ENCODE results near the gene MVD. TPM values are rescaled to one million over a fixed set of nuclear protein-coding genes. Genes with fewer than 3 reads are reported as not detected.
A peak's percentile ranks its signal among the peaks of the same experiment; 100 is the strongest.

The MVD gene
- total RNA-seq, 1 donor from 2014 or later: 23.9 TPM

DNA sequence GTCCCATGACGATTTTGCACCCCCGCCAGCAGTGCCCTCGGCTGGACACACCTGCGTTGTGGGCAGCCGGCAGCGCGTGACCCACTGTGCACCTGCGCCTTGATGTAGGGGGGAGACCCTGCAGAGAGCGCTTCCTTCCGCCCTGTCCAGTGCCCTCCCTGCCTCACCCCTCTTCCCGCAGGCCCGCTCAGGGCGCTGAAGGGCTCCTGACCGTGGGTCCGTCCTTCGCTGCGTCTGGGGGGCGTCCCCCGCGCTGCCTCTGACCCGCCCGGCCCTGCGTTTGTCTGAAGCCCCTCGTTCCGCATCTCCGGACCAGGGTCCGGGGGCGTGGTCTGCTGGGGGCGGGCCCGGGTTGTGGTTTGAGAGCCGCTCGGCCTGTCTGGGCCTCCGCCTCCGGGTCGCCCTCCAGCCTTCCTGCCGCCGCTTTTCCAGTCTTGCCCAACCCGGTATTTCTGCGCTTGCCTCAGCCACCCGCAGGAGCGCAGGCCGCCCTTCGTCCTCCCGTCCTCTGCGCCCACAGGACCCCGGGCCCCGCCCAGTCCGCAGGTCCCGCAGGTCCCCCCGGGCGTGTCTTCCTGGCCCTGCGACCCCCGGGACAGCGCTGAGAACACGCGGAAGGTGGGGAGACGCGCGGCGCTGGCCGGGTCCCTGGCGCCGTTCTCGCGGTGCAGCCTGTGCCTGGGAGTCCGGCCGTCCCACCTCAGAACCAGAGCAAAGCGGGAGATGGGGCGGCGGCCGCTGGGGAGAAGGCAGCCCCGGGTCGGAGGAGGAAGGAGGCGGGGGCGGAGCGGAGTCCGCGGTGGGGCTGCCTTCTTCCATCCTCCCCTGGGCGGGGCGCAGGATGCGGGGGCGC is 28.5 kb downstream of the MVD start:
- DNase-seq (peak; percentile 65), ATAC-seq (peak; percentile 61)
- intact Hi-C loops (cut with micrococcal nuclease): no loop called here

- no peak for DNase-seq
- intact Hi-C loops (cut with micrococcal nuclease): no loop called here
- peak; percentile 15 for ATAC-seq
Measured at GRCh38 chr16:88633684-88634140, 29.2 kb downstream of the MVD start.

DNA sequence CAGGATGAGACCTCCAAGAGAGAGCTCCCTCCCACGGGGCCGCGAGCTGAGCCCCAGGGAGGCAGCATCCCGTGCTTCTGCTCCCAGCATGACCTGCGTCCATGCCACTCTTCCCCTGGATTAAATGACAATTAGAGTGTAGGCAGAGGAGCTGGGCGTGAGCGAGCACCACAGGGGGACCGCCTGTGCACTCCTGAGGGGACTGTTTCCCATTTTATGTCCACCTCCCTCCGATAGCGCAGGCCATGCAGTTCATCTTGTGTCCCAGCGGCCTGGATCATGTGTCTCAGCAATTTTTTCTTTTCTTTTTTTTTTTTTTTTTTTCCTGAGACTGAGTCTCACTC is 30.3 kb downstream of the MVD start:
- ATAC-seq (no peak), DNase-seq (no peak)
- intact Hi-C loops (cut with micrococcal nuclease): no loop called here

DNA sequence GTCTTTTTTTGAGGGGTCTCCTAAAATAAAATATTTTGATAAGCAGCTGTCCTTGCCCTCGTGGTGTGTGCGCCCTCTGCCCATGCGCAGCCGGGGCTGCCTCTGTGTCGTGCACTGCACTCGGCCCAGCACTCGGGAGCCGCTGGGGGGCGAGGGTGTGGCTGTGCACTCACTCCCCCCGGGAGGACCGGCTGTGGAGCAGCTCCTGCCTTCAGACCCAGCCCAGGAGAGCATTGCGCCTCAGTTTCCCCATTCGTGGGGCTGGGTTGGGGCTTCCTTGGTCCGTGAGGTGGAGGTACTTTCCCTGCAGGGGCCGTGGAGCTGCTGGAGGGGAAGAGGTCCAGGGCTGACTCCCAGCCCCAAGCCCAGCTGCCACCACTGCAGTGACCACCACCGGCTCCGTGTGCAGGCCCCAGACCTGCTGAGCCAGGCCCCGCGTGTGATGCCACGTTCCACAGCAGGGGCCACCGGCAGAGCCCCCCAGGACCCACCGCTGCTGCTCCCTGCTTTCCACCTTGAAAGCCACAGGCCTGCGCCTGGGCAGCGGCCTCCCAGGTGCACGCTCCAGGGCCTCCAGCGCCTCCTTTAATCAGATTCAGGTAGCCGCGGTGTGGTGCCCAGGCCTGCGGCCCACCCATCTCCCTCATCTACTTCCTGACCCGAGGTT is 30.8 kb downstream of the MVD start:
- intact Hi-C loops (cut with micrococcal nuclease): no loop called here
- ATAC-seq (no peak), DNase-seq (no peak)

- ATAC-seq (no peak), DNase-seq (no peak)
- intact Hi-C loops (cut with micrococcal nuclease): no loop called here
Measured at GRCh38 chr16:88631384-88631783, 31.5 kb downstream of the MVD start.

GRCh38 chr16:88630941-88631340 is 31.9 kb downstream of the MVD start:
- DNase-seq (no peak), ATAC-seq (no peak)
- intact Hi-C loops (cut with micrococcal nuclease): no loop called here

DNA sequence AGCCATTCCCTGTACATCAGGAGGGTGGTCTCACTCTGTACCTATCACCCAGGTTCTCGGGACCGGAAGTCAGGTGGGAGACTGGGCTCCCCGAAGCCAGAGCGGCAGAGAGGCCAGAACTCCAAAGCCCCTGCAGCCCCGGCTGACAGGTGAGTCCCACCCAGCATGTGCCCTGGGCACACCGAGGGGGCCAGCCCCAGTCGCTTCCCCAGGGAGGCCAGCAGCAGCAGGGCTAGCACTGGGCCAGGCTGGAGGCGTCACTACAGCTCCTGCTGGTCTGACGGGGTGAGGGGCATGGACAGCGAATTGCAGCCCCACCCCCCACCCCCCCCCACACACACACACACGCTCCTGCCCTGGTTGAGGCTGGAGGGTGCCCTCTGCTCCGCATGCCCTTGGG is 32.5 kb downstream of the MVD start:
- ATAC-seq (no peak), DNase-seq (no peak)
- intact Hi-C loops (cut with micrococcal nuclease): no loop called here

- intact Hi-C loops (cut with micrococcal nuclease): no loop called here
- DNase-seq: no peak
- no peak for ATAC-seq
Measured at GRCh38 chr16:88629835-88630234, 33.1 kb downstream of the MVD start.

- ATAC-seq (peak; percentile 91), DNase-seq (peak; percentile 78)
- intact Hi-C loops (cut with micrococcal nuclease): no loop called here
Measured at GRCh38 chr16:88628512-88628974, 34.3 kb downstream of the MVD start.

- no peak for ATAC-seq
- intact Hi-C loops (cut with micrococcal nuclease): no loop called here
- DNase-seq: no peak
Measured at GRCh38 chr16:88627531-88628411, 35.1 kb downstream of the MVD start.

GRCh38 chr16:88626646-88627045 is 36.2 kb downstream of the MVD start:
- intact Hi-C loops (cut with micrococcal nuclease): no loop called here
- no peak for ATAC-seq

GRCh38 chr16:88624977-88625576 is 37.8 kb downstream of the MVD start:
- DNase-seq (no peak), ATAC-seq (no peak)
- intact Hi-C loops (cut with micrococcal nuclease): no loop called here

More at GRCh38 chr16:88626646-88627045, 36.2 kb downstream of the MVD start:
- no peak for DNase-seq

GRCh38 chr16:88624481-88624880 is 38.4 kb downstream of the MVD start:
- intact Hi-C loops (cut with micrococcal nuclease): no loop called here
- ATAC-seq (no peak), DNase-seq (no peak)

- ATAC-seq (no peak), DNase-seq (no peak)
- intact Hi-C loops (cut with micrococcal nuclease): no loop called here
Measured at GRCh38 chr16:88623858-88624257, 39.0 kb downstream of the MVD start.

GRCh38 chr16:88622866-88623265 is 40.0 kb downstream of the MVD start:
- DNase-seq (no peak), ATAC-seq (no peak)
- intact Hi-C loops (cut with micrococcal nuclease): no loop called here

DNA sequence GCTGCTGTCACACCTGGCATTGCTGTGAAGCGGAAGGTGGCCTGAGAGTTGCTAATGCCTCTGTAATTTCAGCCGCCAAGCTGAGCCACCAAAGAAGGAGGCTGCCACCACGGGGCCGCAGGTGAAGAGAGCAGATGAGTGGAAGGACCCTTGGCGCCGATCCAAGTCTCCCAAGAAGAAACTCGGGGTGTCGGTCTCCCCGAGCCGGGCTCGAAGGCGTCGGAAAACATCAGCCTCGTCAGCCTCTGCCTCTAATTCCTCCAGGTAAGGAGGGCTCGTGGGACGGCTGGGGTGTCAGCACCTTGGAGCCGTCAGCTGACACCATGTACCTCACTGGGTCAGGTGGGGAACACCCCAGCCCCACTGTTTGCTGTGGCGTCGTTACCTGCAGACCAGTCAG is 40.8 kb downstream of the MVD start:
- ATAC-seq (no peak), DNase-seq (no peak)
- intact Hi-C loops (cut with micrococcal nuclease): no loop called here

GRCh38 chr16:88619859-88620815 is 42.8 kb downstream of the MVD start:
- intact Hi-C loops (cut with micrococcal nuclease): no loop called here
- ATAC-seq (no peak), DNase-seq (no peak)

- ATAC-seq (peak; percentile 64), DNase-seq (no peak)
- intact Hi-C loops (cut with micrococcal nuclease): no loop called here
Measured at GRCh38 chr16:88618956-88619667, 43.8 kb downstream of the MVD start.

Data from left ventricle myocardium superior (tissue), 1 donor.